B cell (primary cell): ENCODE measurements around the gene RNASE8. TPM values are rescaled to one million over a fixed set of nuclear protein-coding genes. Genes with fewer than 3 reads are reported as not detected.

Experiments used
- ATAC-seq: fragments of 200-7000 bp; cut with Tn5 transposase; one replicate; pipeline ENCODE4 v1.10.0; 2021; ENCODE audit warnings: low read depth, mild to moderate bottlenecking, moderate number of reproducible peaks, moderate library complexity
- CTCF ChIA-PET: fragments of 350-600 bp; sonication (Branson Sonifier 250); formaldehyde crosslinking; loops from one replicate; lab custom pipeline; 2021; ENCODE audit warnings: antibody characterized with exemption, inconsistent platforms; lab: Charles Lee
- POLR2A ChIA-PET: fragments of 350-600 bp; sonication (Branson Sonifier 250); formaldehyde crosslinking; loops from one replicate; lab custom pipeline; 2021; ENCODE audit warnings: antibody characterized with exemption; lab: Charles Lee
- DNase-seq: peaks from one replicate; pipeline ENCODE4 v3.0.0; 2013
- H2AFZ ChIP-seq: 2 replicates; pipeline ENCODE4 v1.6.1; 2012; ENCODE audit warnings: mild to moderate bottlenecking, low read depth, low read length; ENCODE audit not compliant: insufficient read depth, poor library complexity, severe bottlenecking
- H3K27ac ChIP-seq, 2 donors: 1 replicate in 1 of 2; 2 replicates in 1 of 2; pipeline ENCODE4 v1.5.1; 2012 to 2013; ENCODE audit warnings: low read length in 2 of 2, mild to moderate bottlenecking in 2 of 2, moderate library complexity in 1 of 2
- H3K27me3 ChIP-seq, 4 experiments: fragments of 200-600 bp in 1 of 4; sonication (generic) in 1 of 4; replicated peaks in 1 of 4; 1 replicate in 2 of 4; 2 replicates in 2 of 4; pipeline versions ENCODE4 v1.6.1 to v1.7.0; 2013 to 2016; ENCODE audit warnings: low read length in 3 of 4, mild to moderate bottlenecking in 2 of 4, mixed read lengths in 1 of 4, moderate library complexity in 1 of 4; ENCODE audit not compliant: insufficient read depth in 4 of 4, control insufficient read depth in 3 of 4; ENCODE audit errors: control extremely low read depth in 1 of 4
- H3K36me3 ChIP-seq, 2 experiments: replicated peaks in 1 of 2; 1 replicate in 1 of 2; 2 replicates in 1 of 2; pipeline versions ENCODE4 v1.6.1 to v1.7.1; 2013; ENCODE audit warnings: low read length in 1 of 2; ENCODE audit not compliant: insufficient read depth in 2 of 2, control insufficient read depth in 1 of 2; ENCODE audit errors: control extremely low read depth in 1 of 2, extremely low read depth in 1 of 2
- H3K4me1 ChIP-seq, 2 donors: fragments of 200-600 bp in 1 of 2; sonication (generic) in 1 of 2; 1 replicate in 1 of 2; 2 replicates in 1 of 2; pipeline versions ENCODE4 v1.5.1 to v1.6.1; 2013 to 2017; ENCODE audit warnings: low read length in 2 of 2; ENCODE audit not compliant: control insufficient read depth in 2 of 2, insufficient read depth in 2 of 2
- H3K4me2 ChIP-seq: replicated peaks from 2 replicates; pipeline ENCODE3; 2012; ENCODE audit warnings: mild to moderate bottlenecking, low read depth, low read length; ENCODE audit not compliant: poor library complexity, severe bottlenecking
- H3K4me3 ChIP-seq, 5 experiments: fragments of 200-600 bp in 1 of 5; sonication (generic) in 1 of 5; 1 replicate in 3 of 5; 2 replicates in 2 of 5; pipeline versions ENCODE4 v1.5.1 to v1.7.0; 2011 to 2016; ENCODE audit warnings: low read length in 4 of 5, mild to moderate bottlenecking in 4 of 5, low read depth in 2 of 5, control low read depth in 1 of 5, moderate library complexity in 1 of 5; ENCODE audit not compliant: insufficient read depth in 1 of 5; ENCODE audit errors: control extremely low read depth in 1 of 5, extremely low read depth in 1 of 5
- H3K79me2 ChIP-seq: fragments of 200-600 bp; sonication (generic); one replicate; pipeline ENCODE4 v1.6.0; 2016; ENCODE audit warnings: low read length; ENCODE audit not compliant: control insufficient read depth, insufficient read depth
- H3K9ac ChIP-seq: fragments of 200-600 bp; sonication (generic); 2 replicates; pipeline ENCODE4 v1.6.1; 2017; ENCODE audit warnings: mild to moderate bottlenecking, low read length, moderate library complexity
- H3K9me3 ChIP-seq, 3 donors: one replicate each; pipeline versions ENCODE4 v1.6.1 to v1.7.1; 2013; ENCODE audit warnings: low read length in 2 of 3; ENCODE audit not compliant: control insufficient read depth in 2 of 3, insufficient read depth in 1 of 3; ENCODE audit errors: control extremely low read depth in 1 of 3
- H4K20me1 ChIP-seq: 2 replicates; pipeline ENCODE4 v1.6.0; 2012; ENCODE audit warnings: mild to moderate bottlenecking, low read length; ENCODE audit not compliant: insufficient read depth, control insufficient read depth, poor library complexity, severe bottlenecking
- H3K27ac Mint-ChIP-seq: one replicate; pipeline ENCODE4 v1.8.0; 2021; ENCODE audit warnings: mixed read lengths
- H3K27me3 Mint-ChIP-seq: one replicate; pipeline ENCODE4 v1.8.0; 2021; ENCODE audit warnings: mixed read lengths
- H3K4me1 Mint-ChIP-seq: one replicate; pipeline ENCODE4 v1.8.0; 2021; ENCODE audit warnings: mixed read lengths
- H3K4me3 Mint-ChIP-seq: one replicate; pipeline ENCODE4 v1.8.0; 2021; ENCODE audit warnings: mixed read lengths
- H3K9me3 Mint-ChIP-seq: one replicate; pipeline ENCODE4 v1.8.0; 2022; ENCODE audit warnings: mixed read lengths; ENCODE audit not compliant: insufficient read depth
- CTCF ChIP-seq: fragments of 200-600 bp; IDR thresholded peaks from one replicate; pipeline ENCODE4 v1.8.0; 2022; ENCODE audit warnings: antibody characterized with exemption, mild to moderate bottlenecking
- EZH2 ChIP-seq: IDR thresholded peaks from 2 replicates; pipeline ENCODE4 v1.6.1; 2012; ENCODE audit warnings: borderline replicate concordance, low read depth, mild to moderate bottlenecking, moderate library complexity, low read length; ENCODE audit not compliant: insufficient read depth, poor library complexity, severe bottlenecking
- WGBS: methylation state at CpG from one replicate; pipeline ENCODE4 v1.1.5; 2013; ENCODE audit warnings: missing lambda C conversion rate; ENCODE audit not compliant: insufficient coverage; 5-methylcytosine and 5-hydroxymethylcytosine counted together
- intact Hi-C: fragments of 100-400 bp; cut with micrococcal nuclease; formaldehyde crosslinking; loops from one replicate; pipeline ENCODE4 v1.10.0; 2022
- polyA plus RNA-seq: library from polyadenylated mRNA; depleted of rRNA; stranded (reverse); fragments of >200 nt; gene quantifications from 2 replicates; pipeline ENCODE4 v1.2.3, GENCODE V29; 2012
- total RNA-seq, 2 donors: library from RNA; stranded (reverse); fragments of 120-200 nt in 1 of 2; gene quantifications; 1 replicate in 1 of 2; 2 replicates in 1 of 2; pipeline versions ENCODE4 v1.2.3 to v1.2.4, GENCODE V29; 2013 to 2022

Gene RNASE8
- total and polyA plus RNA-seq, 2 donors (not counting 1 experiment from before 2014, with no cell fraction given) = not detected

- H2AFZ ChIP-seq = no peak overlapping the region
- H3K9ac ChIP-seq = no peak overlapping the region
- H3K27me3 ChIP-seq = no peaks in the 10 kb centered on the region
- intact Hi-C loops = no loop called here
- H3K9me3 ChIP-seq = peaks cover 0 to 5% (median 0%) of the 10 kb centered on the region in 3 donors
- no peak overlapping the region for H3K4me3 ChIP-seq
- peaks cover 11 to 18% of the 10 kb centered on the region in 2 donors for H3K4me1 ChIP-seq
- POLR2A ChIA-PET = interaction anchor here (0.7 kb wide), 2 partner anchors 10 to 17 kb away, joined by 3 read pairs; no protein-coding TSS in a partner anchor
- CTCF ChIA-PET = interaction anchor here (0.9 to 7.8 kb wide), 8 partner anchors 8 to 72 kb away, joined by 3 to 91 read pairs (median 22); partner anchors contain the start of genes ARHGEF40 and TMEM253
- no peak for TF ChIP-seq CTCF
- TF ChIP-seq EZH2 = no peak
- H3K27ac ChIP-seq = peak overlapping the region; percentile 49 to 59
- 69% methylated on average over 16 of the region's 19 CpGs for WGBS
- H3K4me1 Mint-ChIP-seq = peaks cover 17% of the 10 kb centered on the region
- H3K79me2 ChIP-seq = no peaks in the 10 kb centered on the region
- no peaks in the 10 kb centered on the region for H3K27me3 Mint-ChIP-seq
- H3K4me3 Mint-ChIP-seq = no peak overlapping the region
- DNase-seq (peak; percentile 89), ATAC-seq (peak; percentile 52)
- peak overlapping the region; percentile 64 for H3K27ac Mint-ChIP-seq
- H3K4me2 ChIP-seq = peak overlapping the region; percentile 6
- H3K9me3 Mint-ChIP-seq = no peaks in the 10 kb centered on the region
- H3K36me3 ChIP-seq = no peaks in the 10 kb centered on the region
- no peaks in the 10 kb centered on the region for H4K20me1 ChIP-seq
Measured at GRCh38 chr14:21087294-21088091, 29.9 kb downstream of the RNASE8 start.

- Histone ChIP-seq H3K4me1 (peaks cover 11 to 21% of the 10 kb centered on the region in 2 donors), H3K9me3 (peaks cover 0 to 5% (median 0%) of the 10 kb centered on the region in 3 donors), H4K20me1 (no peaks in the 10 kb centered on the region), H3K27me3 (peaks cover 0 to 4% (median 0%) of the 10 kb centered on the region in 4 experiments), H3K79me2 (no peaks in the 10 kb centered on the region), H3K36me3 (no peaks in the 10 kb centered on the region), H3K4me2 (no peak overlapping the region), H3K27ac (no peak overlapping the region), H3K9ac (no peak overlapping the region), H3K4me3 (no peak overlapping the region), H2AFZ (no peak overlapping the region)
- no peaks in the 10 kb centered on the region for H3K27me3 Mint-ChIP-seq
- H3K4me3 Mint-ChIP-seq = no peak overlapping the region
- ATAC-seq (no peak), DNase-seq (no peak)
- ChIA-PET POLR2A (no interaction called here), CTCF (interaction anchor here (0.6 to 7.8 kb wide), 12 partner anchors 9 to 746 kb away, joined by 3 to 91 read pairs (median 6); partner anchors contain the start of genes ARHGEF40 and TMEM253)
- WGBS = 88% methylated on average over 4 of the region's 4 CpGs
- TF ChIP-seq CTCF (no peak), EZH2 (no peak)
- peak overlapping the region; percentile 10 for H3K27ac Mint-ChIP-seq
- intact Hi-C loops = no loop called here
- H3K9me3 Mint-ChIP-seq = no peaks in the 10 kb centered on the region
- H3K4me1 Mint-ChIP-seq = peaks cover 21% of the 10 kb centered on the region
Measured at GRCh38 chr14:21088687-21089086, 31.1 kb downstream of the RNASE8 start.
